Fibroblast of villous mesenchyme (primary cell): ENCODE results near the gene HHIP. TPM values are rescaled to one million over a fixed set of nuclear protein-coding genes. Genes with fewer than 3 reads are reported as not detected.
"Not testable (repeated sequence)": the region's sequence is repeated elsewhere in the genome, so short reads cannot be mapped to it uniquely, and the experiment has no call there.

Experiments used
- DNase-seq: peaks from one replicate; pipeline ENCODE4 v3.0.0-alpha.2; 2010; ENCODE audit warnings: low read depth
- H3K4me3 ChIP-seq: 2 replicates; pipeline ENCODE4 v1.5.1; 2011; ENCODE audit warnings: low read depth, mild to moderate bottlenecking, low read length
- CTCF ChIP-seq: IDR thresholded peaks from 2 replicates; pipeline ENCODE4 v1.5.1; 2012; ENCODE audit warnings: low read depth, mild to moderate bottlenecking, low read length; ENCODE audit not compliant: insufficient read depth
- small RNA-seq: library from RNA; depleted of rRNA; stranded (forward); fragments of <200 nt; gene quantifications from one replicate; pipeline ENCODE3, GENCODE V24; 2012
- total RNA-seq: library from RNA; depleted of rRNA; stranded (reverse); fragments of >200 nt; gene quantifications from 2 replicates; pipeline ENCODE4 v1.2.3, GENCODE V29; 2012

The HHIP gene
- total RNA-seq, 1 donor: 1.7 TPM

- DNase-seq: no peak
- no peak for TF ChIP-seq CTCF
- no peak overlapping the region for H3K4me3 ChIP-seq
These were observed 142.5 kb downstream of the HHIP start for GRCh38 chr4:144788469-144788868.

- not testable (repeated sequence) for H3K4me3 ChIP-seq, DNase-seq
These were observed 146.0 kb downstream of the HHIP start for GRCh38 chr4:144791933-144792332.

Small RNA genes within 50 kb of the gene (small RNA-seq; reads per million reads assigned to genes)
- not detected for gene RF02271
